Measurements from ENCODE around the gene CCL5. TPM values are rescaled to one million over a fixed set of nuclear protein-coding genes. Genes with fewer than 3 reads are reported as not detected.

CCL5 gene
- total RNA-seq, 1 donor from 2014 or later = 0.60 TPM

GRCh38 chr17:35895636-35896587 lies 15.8 kb upstream of the CCL5 start:
- intact Hi-C loops (cut with micrococcal nuclease) = no loop called here
- Histone ChIP-seq H3K4me3 (no peak overlapping the region), H3K4me1 (no peaks in the 10 kb centered on the region), H3K9me3 (replicated peaks) (no peaks in the 10 kb centered on the region), H3K36me3 (no peaks in the 10 kb centered on the region), H3K27me3 (ENCODE audit: low read depth) (peaks cover 12% of the 10 kb centered on the region), H3K27ac (replicated peaks) (no peak overlapping the region)
- TF ChIP-seq CTCF (IDR thresholded peaks at IDR 0.05; ENCODE audit: borderline replicate concordance) = no peak
- no peak for DNase-seq

- H3K36me3 ChIP-seq = no peaks in the 10 kb centered on the region
- intact Hi-C loops (cut with micrococcal nuclease) = no loop called here
- DNase-seq = no peak
- TF ChIP-seq CTCF (IDR thresholded peaks at IDR 0.05; ENCODE audit: borderline replicate concordance) = no peak
- no peak overlapping the region for H3K27ac ChIP-seq (replicated peaks)
- H3K4me3 ChIP-seq = no peak overlapping the region
- no peaks in the 10 kb centered on the region for H3K9me3 ChIP-seq (replicated peaks)
- no peaks in the 10 kb centered on the region for H3K4me1 ChIP-seq
- H3K27me3 ChIP-seq (ENCODE audit: low read depth) = peaks cover 8% of the 10 kb centered on the region
Measured at GRCh38 chr17:35894206-35894605, 14.0 kb upstream of the CCL5 start.

GRCh38 chr17:35893751-35894150 lies 13.6 kb upstream of the CCL5 start:
- no peaks in the 10 kb centered on the region for H3K4me1 ChIP-seq
- intact Hi-C loops (cut with micrococcal nuclease) = no loop called here
- H3K36me3 ChIP-seq = no peaks in the 10 kb centered on the region
- H3K27me3 ChIP-seq (ENCODE audit: low read depth) = peaks cover 8% of the 10 kb centered on the region
- no peaks in the 10 kb centered on the region for H3K9me3 ChIP-seq (replicated peaks)
- TF ChIP-seq CTCF (IDR thresholded peaks at IDR 0.05; ENCODE audit: borderline replicate concordance) = no peak
- no peak overlapping the region for H3K27ac ChIP-seq (replicated peaks)
- H3K4me3 ChIP-seq = no peak overlapping the region
- DNase-seq = no peak

- no peaks in the 10 kb centered on the region for H3K9me3 ChIP-seq (replicated peaks)
- peaks cover 8% of the 10 kb centered on the region for H3K27me3 ChIP-seq (ENCODE audit: low read depth)
- DNase-seq = no peak
- H3K4me3 ChIP-seq = no peak overlapping the region
- no peaks in the 10 kb centered on the region for H3K4me1 ChIP-seq
- H3K36me3 ChIP-seq = no peaks in the 10 kb centered on the region
- no peak for TF ChIP-seq CTCF (IDR thresholded peaks at IDR 0.05; ENCODE audit: borderline replicate concordance)
- no peak overlapping the region for H3K27ac ChIP-seq (replicated peaks)
- intact Hi-C loops (cut with micrococcal nuclease) = no loop called here
Measured at GRCh38 chr17:35892091-35893035, 12.2 kb upstream of the CCL5 start.

GRCh38 chr17:35891269-35891668 lies 11.1 kb upstream of the CCL5 start:
- H3K4me3 ChIP-seq = no peak overlapping the region
- intact Hi-C loops (cut with micrococcal nuclease) = no loop called here
- no peak overlapping the region for H3K27ac ChIP-seq (replicated peaks)
- no peaks in the 10 kb centered on the region for H3K9me3 ChIP-seq (replicated peaks)
- H3K36me3 ChIP-seq = no peaks in the 10 kb centered on the region
- H3K4me1 ChIP-seq = no peaks in the 10 kb centered on the region
- H3K27me3 ChIP-seq (ENCODE audit: low read depth) = peaks cover 4% of the 10 kb centered on the region
- no peak for TF ChIP-seq CTCF (IDR thresholded peaks at IDR 0.05; ENCODE audit: borderline replicate concordance)
- no peak for DNase-seq

Measured in left ventricle myocardium inferior (tissue), 1 donor.